HEK293 (cell line): ENCODE data around the gene PDE8B.

Experiments
- BCL11A ChIP-seq: fragments of 450-650 bp; formaldehyde crosslinking; IDR thresholded peaks from 2 replicates; pipeline ENCODE4 v1.5.1; 2016; ENCODE audit warnings: low read depth, missing biosample characterization, missing genetic modification characterization
- CTCF ChIP-seq: fragments of 450-650 bp; formaldehyde crosslinking; IDR thresholded peaks from 2 replicates; pipeline ENCODE4 v1.5.1; 2016; ENCODE audit warnings: missing biosample characterization, missing genetic modification characterization
- ELK4 ChIP-seq: IDR thresholded peaks from 2 replicates; pipeline ENCODE4 v1.6.1; 2011; ENCODE audit warnings: mild to moderate bottlenecking, low read depth, low read length, borderline replicate concordance
- MYNN ChIP-seq: fragments of 450-650 bp; formaldehyde crosslinking; IDR thresholded peaks from 2 replicates; pipeline ENCODE4 v1.5.1; 2016; ENCODE audit warnings: missing biosample characterization, missing genetic modification characterization, borderline replicate concordance
- YY1 ChIP-seq: fragments of 450-650 bp; formaldehyde crosslinking; IDR thresholded peaks from 2 replicates; pipeline ENCODE4 v1.5.1; 2018; ENCODE audit warnings: missing biosample characterization, missing genetic modification characterization
- ZNF157 ChIP-seq: fragments of 450-650 bp; formaldehyde crosslinking; IDR thresholded peaks from 2 replicates; pipeline ENCODE4 v1.5.1; 2016; ENCODE audit warnings: missing biosample characterization, missing genetic modification characterization
- ZNF274 ChIP-seq, 2 experiments: fragments of 200-500 bp in 1 of 2; fragments of 450-650 bp in 1 of 2; sonication (Bioruptor generic) in 1 of 2; formaldehyde crosslinking in 1 of 2; IDR thresholded peaks; 2 replicates each; pipeline versions ENCODE4 v1.5.1 to v1.6.1; 2014 to 2016; ENCODE audit warnings: borderline replicate concordance in 1 of 2, inconsistent platforms in 1 of 2, low read length in 1 of 2, missing biosample characterization in 1 of 2, missing genetic modification characterization in 1 of 2
- ZNF354C ChIP-seq: fragments of 450-650 bp; formaldehyde crosslinking; IDR thresholded peaks from 2 replicates; pipeline ENCODE4 v1.5.1; 2016; ENCODE audit warnings: missing biosample characterization, missing genetic modification characterization, low read depth, borderline replicate concordance
- ZNF629 ChIP-seq: fragments of 450-650 bp; formaldehyde crosslinking; IDR thresholded peaks from 2 replicates; pipeline ENCODE4 v1.5.1; 2017; ENCODE audit warnings: missing biosample characterization, missing genetic modification characterization

- no peak for TF ChIP-seq CTCF (tag by site-specific recombination)
- TF ChIP-seq ZNF354C (tag by site-specific recombination) = no peak
- TF ChIP-seq ZNF629 (tag by site-specific recombination) = no peak
- no peak for TF ChIP-seq ZNF274 (IDR thresholded peaks at IDR 0.05; ENCODE audit: low read length)
- no peak for TF ChIP-seq ZNF274 (tag by site-specific recombination; IDR thresholded peaks at IDR 0.05; ENCODE audit: borderline replicate concordance)
- no peak for TF ChIP-seq MYNN (tag by site-specific recombination)
- no peak for TF ChIP-seq YY1 (tag by site-specific recombination)
- TF ChIP-seq ZNF157 = no peak
- TF ChIP-seq ELK4 = no peak
- TF ChIP-seq BCL11A (tag by site-specific recombination) = no peak
These were observed 21.1 kb downstream of the PDE8B start for GRCh38 chr5:77231471-77232138.
